ENCODE results near the gene MPPE1. TPM values are rescaled to one million over a fixed set of nuclear protein-coding genes. Genes with fewer than 3 reads are reported as not detected.
"Not testable (repeated sequence)": the region's sequence is repeated elsewhere in the genome, so short reads cannot be mapped to it uniquely, and the experiment has no call there.

The MPPE1 gene
- total RNA-seq, 1 donor from 2014 or later: 67.0 TPM

GRCh38 chr18:11927497-11927896 is 19.4 kb upstream of the MPPE1 start:
- DNase-seq (no peak), ATAC-seq (peak; percentile 45)
- intact Hi-C loops (cut with DNase I): no loop called here
- H3K4me3 ChIP-seq: no peak overlapping the region
- H3K36me3 ChIP-seq: no peaks in the 10 kb centered on the region
- H3K9me3 ChIP-seq: no peaks in the 10 kb centered on the region
- no peaks in the 10 kb centered on the region for H3K4me1 ChIP-seq
- TF ChIP-seq CTCF (IDR thresholded peaks at IDR 0.05): no peak
- H3K27ac ChIP-seq: no peak overlapping the region
- no peaks in the 10 kb centered on the region for H3K27me3 ChIP-seq

- H3K4me3 ChIP-seq: no peak overlapping the region
- H3K9me3 ChIP-seq: no peaks in the 10 kb centered on the region
- no peak for ATAC-seq
- no peak for TF ChIP-seq CTCF (IDR thresholded peaks at IDR 0.05)
- H3K4me1 ChIP-seq: no peaks in the 10 kb centered on the region
- H3K27me3 ChIP-seq: no peaks in the 10 kb centered on the region
- intact Hi-C loops (cut with DNase I): no loop called here
- DNase-seq: no peak
- H3K36me3 ChIP-seq: no peaks in the 10 kb centered on the region
- H3K27ac ChIP-seq: no peak overlapping the region
Measured at GRCh38 chr18:11925800-11926481, 17.8 kb upstream of the MPPE1 start.

- no peak for DNase-seq
- no peak for TF ChIP-seq CTCF (IDR thresholded peaks at IDR 0.05)
Measured at GRCh38 chr18:11923450-11923849, 15.3 kb upstream of the MPPE1 start.

GRCh38 chr18:11919522-11919921 is 11.4 kb upstream of the MPPE1 start:
- H3K36me3 ChIP-seq; H3K4me1 ChIP-seq; H3K9me3 ChIP-seq; ATAC-seq; H3K27ac ChIP-seq; H3K27me3 ChIP-seq; H3K4me3 ChIP-seq; DNase-seq; intact Hi-C loops (cut with DNase I): not testable (repeated sequence)

More at GRCh38 chr18:11923450-11923849, 15.3 kb upstream of the MPPE1 start:
- intact Hi-C loops (cut with DNase I): no loop called here
- Histone ChIP-seq H3K36me3 (no peaks in the 10 kb centered on the region), H3K4me3 (no peak overlapping the region), H3K27ac (no peak overlapping the region), H3K27me3 (no peaks in the 10 kb centered on the region), H3K4me1 (no peaks in the 10 kb centered on the region), H3K9me3 (no peaks in the 10 kb centered on the region)
- ATAC-seq: no peak

- H3K9me3 ChIP-seq; H3K36me3 ChIP-seq; DNase-seq; intact Hi-C loops (cut with DNase I); H3K27me3 ChIP-seq; H3K4me3 ChIP-seq; H3K27ac ChIP-seq; H3K4me1 ChIP-seq: not testable (repeated sequence)
- ATAC-seq: peak; percentile 85
Measured at GRCh38 chr18:11916880-11917279, 8.8 kb upstream of the MPPE1 start.

GRCh38 chr18:11909591-11910026 is 1.5 kb upstream of the MPPE1 start:
- intact Hi-C loops (cut with DNase I): no loop called here
- Histone ChIP-seq H3K4me1 (peaks cover 19% of the 10 kb centered on the region), H3K36me3 (peaks cover 9% of the 10 kb centered on the region), H3K27ac (peak overlapping the region; percentile 94), H3K9me3 (no peaks in the 10 kb centered on the region), H3K4me3 (peak overlapping the region; percentile 75), H3K27me3 (no peaks in the 10 kb centered on the region)
- ATAC-seq (peak; percentile 5), DNase-seq (no peak)
- no peak for TF ChIP-seq CTCF (IDR thresholded peaks at IDR 0.05)

- intact Hi-C loops (cut with DNase I): no loop called here
- peak overlapping the region; percentile 75 for H3K4me3 ChIP-seq
- no peak for DNase-seq
- no peak for ATAC-seq
- H3K36me3 ChIP-seq: peaks cover 14% of the 10 kb centered on the region
- no peaks in the 10 kb centered on the region for H3K9me3 ChIP-seq
- peaks cover 19% of the 10 kb centered on the region for H3K4me1 ChIP-seq
- H3K27me3 ChIP-seq: no peaks in the 10 kb centered on the region
- no peak for TF ChIP-seq CTCF (IDR thresholded peaks at IDR 0.05)
- peak overlapping the region; percentile 94 for H3K27ac ChIP-seq
Measured at GRCh38 chr18:11909061-11909455, 941 bp upstream of the MPPE1 start.

Measured in upper lobe of right lung (tissue), 1 donor.